Measurements from ENCODE around the gene JRKL.

DNA sequence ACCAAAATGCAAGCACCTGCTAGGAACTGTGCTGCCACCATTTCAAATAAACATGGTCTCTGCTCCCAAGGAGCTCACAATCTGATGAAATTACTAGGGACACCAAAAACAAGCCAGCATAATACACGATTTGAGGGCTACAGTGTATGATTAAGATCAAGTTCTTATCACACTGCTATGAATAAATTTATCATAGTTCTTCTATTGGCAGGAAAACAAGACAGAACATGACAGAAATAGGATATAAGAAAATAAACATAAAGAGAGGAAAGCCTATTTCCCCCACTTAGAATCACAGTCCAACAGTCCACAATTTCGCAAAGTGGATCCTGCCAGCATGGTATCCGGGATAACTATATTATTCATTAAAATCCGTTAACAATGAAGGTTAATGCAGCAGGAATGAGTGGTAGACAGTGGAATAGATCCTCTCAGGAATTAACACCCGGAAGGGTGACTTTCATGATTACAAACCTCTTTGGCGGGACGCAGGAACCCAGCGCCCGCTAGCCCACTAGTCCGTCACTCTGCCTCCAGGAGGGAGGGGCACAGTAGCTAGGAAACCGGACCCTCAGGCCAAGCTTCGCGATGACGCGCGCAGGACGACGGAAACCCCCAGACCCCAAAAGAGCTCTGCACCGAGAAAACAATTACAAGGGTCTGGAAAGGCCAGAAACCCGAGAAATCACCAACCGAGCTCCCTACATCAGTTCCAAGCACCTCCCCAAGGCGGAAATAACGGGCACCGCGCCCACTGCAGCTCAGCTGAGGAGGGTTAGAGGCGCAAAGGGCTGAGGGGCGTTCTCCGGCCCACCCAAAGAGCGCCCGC, 708 bp upstream of the JRKL start:
- TF ChIP-seq EZH2 (IDR thresholded peaks at IDR 0.05; ENCODE audit: borderline replicate concordance, low read length) = no peak
- TF ChIP-seq, protein P1, sequence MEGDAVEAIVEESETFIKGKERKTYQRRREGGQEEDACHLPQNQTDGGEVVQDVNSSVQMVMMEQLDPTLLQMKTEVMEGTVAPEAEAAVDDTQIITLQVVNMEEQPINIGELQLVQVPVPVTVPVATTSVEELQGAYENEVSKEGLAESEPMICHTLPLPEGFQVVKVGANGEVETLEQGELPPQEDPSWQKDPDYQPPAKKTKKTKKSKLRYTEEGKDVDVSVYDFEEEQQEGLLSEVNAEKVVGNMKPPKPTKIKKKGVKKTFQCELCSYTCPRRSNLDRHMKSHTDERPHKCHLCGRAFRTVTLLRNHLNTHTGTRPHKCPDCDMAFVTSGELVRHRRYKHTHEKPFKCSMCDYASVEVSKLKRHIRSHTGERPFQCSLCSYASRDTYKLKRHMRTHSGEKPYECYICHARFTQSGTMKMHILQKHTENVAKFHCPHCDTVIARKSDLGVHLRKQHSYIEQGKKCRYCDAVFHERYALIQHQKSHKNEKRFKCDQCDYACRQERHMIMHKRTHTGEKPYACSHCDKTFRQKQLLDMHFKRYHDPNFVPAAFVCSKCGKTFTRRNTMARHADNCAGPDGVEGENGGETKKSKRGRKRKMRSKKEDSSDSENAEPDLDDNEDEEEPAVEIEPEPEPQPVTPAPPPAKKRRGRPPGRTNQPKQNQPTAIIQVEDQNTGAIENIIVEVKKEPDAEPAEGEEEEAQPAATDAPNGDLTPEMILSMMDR (IDR thresholded peaks at IDR 0.05; ENCODE audit: low read length) = no peak
